Epidermal melanocyte (primary cell): ENCODE measurements around the gene LRRC25.
"Not testable (repeated sequence)": the region's sequence is repeated elsewhere in the genome, so short reads cannot be mapped to it uniquely, and the experiment has no call there.

ENCODE experiments used
- DNase-seq: peaks from one replicate; pipeline ENCODE4 v3.0.0; 2011; ENCODE audit warnings: low spot score; ENCODE audit not compliant: insufficient read length

Gene LRRC25

GRCh38 chr19:18405754-18406153 is 8.3 kb upstream of the LRRC25 start:
- DNase-seq, result not testable (repeated sequence)

GRCh38 chr19:18402455-18403248 is 5.2 kb upstream of the LRRC25 start:
- not testable (repeated sequence) for DNase-seq

GRCh38 chr19:18401580-18402112 is 4.2 kb upstream of the LRRC25 start:
- no peak for DNase-seq

GRCh38 chr19:18399008-18399407 is 1.6 kb upstream of the LRRC25 start:
- no peak for DNase-seq

- no peak for DNase-seq
Measured at GRCh38 chr19:18396471-18397241, 766 bp downstream of the LRRC25 start.

- no peak for DNase-seq
Measured at GRCh38 chr19:18393836-18394235, 3.6 kb downstream of the LRRC25 start.

GRCh38 chr19:18392926-18393325 is 4.5 kb downstream of the LRRC25 start:
- DNase-seq, result no peak

- no peak for DNase-seq
Measured at GRCh38 chr19:18392417-18392816, 5.0 kb downstream of the LRRC25 start.

GRCh38 chr19:18391509-18392075 is 5.8 kb downstream of the LRRC25 start:
- DNase-seq, result no peak

GRCh38 chr19:18390065-18390907 is 7.1 kb downstream of the LRRC25 start:
- DNase-seq, result no peak

GRCh38 chr19:18389726-18390064 is 7.7 kb downstream of the LRRC25 start:
- no peak for DNase-seq

GRCh38 chr19:18388960-18389725 is 8.3 kb downstream of the LRRC25 start:
- DNase-seq, result no peak

- DNase-seq, result no peak
Measured at GRCh38 chr19:18388100-18388959, 9.1 kb downstream of the LRRC25 start.

- DNase-seq, result no peak
Measured at GRCh38 chr19:18386543-18387271, 10.7 kb downstream of the LRRC25 start.

GRCh38 chr19:18385675-18386542 is 11.5 kb downstream of the LRRC25 start, which contains the start of gene GDF15:
Gene GDF15, plus strand, starts transcription at chr19:18386158. Its CDS starts 32 bp downstream, at chr19:18386190.
- DNase-seq, result peak; percentile 64

- DNase-seq, result no peak
Measured at GRCh38 chr19:18385359-18385674, 12.1 kb downstream of the LRRC25 start.

- DNase-seq, result no peak
Measured at GRCh38 chr19:18384775-18385174, 12.6 kb downstream of the LRRC25 start.

GRCh38 chr19:18383622-18384021 is 13.8 kb downstream of the LRRC25 start:
- not testable (repeated sequence) for DNase-seq
